ENCODE data around the gene SLC26A1. TPM values are rescaled to one million over a fixed set of nuclear protein-coding genes. Genes with fewer than 3 reads are reported as not detected.

SLC26A1 gene
- total RNA-seq, 4 donors from 2014 or later, result 0.15 to 0.33 (median 0.24) TPM

GRCh38 chr4:987624-988513 is 5.3 kb downstream of the SLC26A1 start:
- no peak for DNase-seq

GRCh38 chr4:986879-987623 is 6.2 kb downstream of the SLC26A1 start, which contains the start of gene IDUA:
Gene IDUA (plus strand): TSS chr4:987044. CDS start chr4:987085, 41 bp downstream.
- 0% methylated on average over 9 of the region's 69 CpGs; no CpG with 5 or more reads in 1 of the 2 donors for WGBS, 2 donors
- H3K4me3 ChIP-seq (replicated peaks in 1 of 3), result peak within 1 kb of the TSS; percentile 54 to 73 (median 63)
- peaks cover 11 to 23% of the 10 kb centered on the region in 2 donors for H3K4me1 ChIP-seq
- H3K27ac ChIP-seq, result peak within 1 kb of the TSS in 2 of 3 donors; percentile 39 to 46
- H3K27me3 ChIP-seq, result no peaks in the 10 kb centered on the region
- no peaks in the 10 kb centered on the region for H3K9me3 ChIP-seq
- peak in 1 of 2 donors; percentile 43 for TF ChIP-seq POLR2A (IDR thresholded peaks at IDR 0.05)
- TF ChIP-seq CTCF (IDR thresholded peaks at IDR 0.05), result peak in 3 of 6 experiments; percentile 19 to 54 (median 49)
- no peaks in the 10 kb centered on the region for H3K36me3 ChIP-seq
- peak; percentile 84 for DNase-seq
- intact Hi-C loops (cut with DNase I), result no loop called here

More at GRCh38 chr4:987624-988513, 5.3 kb downstream of the SLC26A1 start:
- intact Hi-C loops (cut with DNase I), result no loop called here
- Histone ChIP-seq H3K9me3 (no peaks in the 10 kb centered on the region), H3K27ac (no peak overlapping the region), H3K4me1 (peaks cover 11 to 23% of the 10 kb centered on the region in 2 donors), H3K27me3 (no peaks in the 10 kb centered on the region), H3K36me3 (no peaks in the 10 kb centered on the region), H3K4me3 (replicated peaks in 1 of 3) (peak overlapping the region in 2 of 3 donors; percentile 54 to 63)
- no peak for TF ChIP-seq CTCF (IDR thresholded peaks at IDR 0.05)
- TF ChIP-seq POLR2A (IDR thresholded peaks at IDR 0.05), result no peak
- WGBS, 2 donors, result 74 to 82% methylated on average over 12 to 13 of the region's 37 CpGs

GRCh38 chr4:986428-986878 is 6.8 kb downstream of the SLC26A1 start:
- WGBS, 2 donors, result 2 to 3% methylated on average over 14 of the region's 14 CpGs
- Histone ChIP-seq H3K9me3 (no peaks in the 10 kb centered on the region), H3K27me3 (no peaks in the 10 kb centered on the region), H3K4me3 (replicated peaks in 1 of 3) (peak overlapping the region in 2 of 3 donors; percentile 54 to 73), H3K27ac (peak overlapping the region in 2 of 3 donors; percentile 39 to 46), H3K36me3 (no peaks in the 10 kb centered on the region), H3K4me1 (peaks cover 11 to 23% of the 10 kb centered on the region in 2 donors)
- TF ChIP-seq CTCF (IDR thresholded peaks at IDR 0.05) (no peak), POLR2A (IDR thresholded peaks at IDR 0.05) (no peak)
- DNase-seq, result no peak
- intact Hi-C loops (cut with DNase I), result no loop called here

- Histone ChIP-seq H3K9me3 (no peaks in the 10 kb centered on the region), H3K4me1 (peaks cover 11 to 23% of the 10 kb centered on the region in 2 donors), H3K36me3 (no peaks in the 10 kb centered on the region), H3K27ac (no peak overlapping the region), H3K27me3 (no peaks in the 10 kb centered on the region), H3K4me3 (replicated peaks in 1 of 3) (peak overlapping the region in 1 of 3 donors; percentile 12)
- intact Hi-C loops (cut with DNase I), result no loop called here
- DNase-seq, result peak; percentile 83 to 87
- no peak for TF ChIP-seq CTCF (IDR thresholded peaks at IDR 0.05)
- TF ChIP-seq POLR2A (IDR thresholded peaks at IDR 0.05), result peak in 1 of 2 donors; percentile 54
- 41 to 49% methylated on average over 22 of the region's 23 CpGs for WGBS, 2 donors
These were observed 7.9 kb downstream of the SLC26A1 start for GRCh38 chr4:985123-985830.
